ENCODE data around the gene MLKL. TPM values are rescaled to one million over a fixed set of nuclear protein-coding genes. Genes with fewer than 3 reads are reported as not detected.

MLKL gene
- total and polyA plus RNA-seq, 2 of the 13 experiments (the other 11 are each of a cell fraction or from before 2014, with no cell fraction given), result 6.4 to 10.7 TPM

DNA sequence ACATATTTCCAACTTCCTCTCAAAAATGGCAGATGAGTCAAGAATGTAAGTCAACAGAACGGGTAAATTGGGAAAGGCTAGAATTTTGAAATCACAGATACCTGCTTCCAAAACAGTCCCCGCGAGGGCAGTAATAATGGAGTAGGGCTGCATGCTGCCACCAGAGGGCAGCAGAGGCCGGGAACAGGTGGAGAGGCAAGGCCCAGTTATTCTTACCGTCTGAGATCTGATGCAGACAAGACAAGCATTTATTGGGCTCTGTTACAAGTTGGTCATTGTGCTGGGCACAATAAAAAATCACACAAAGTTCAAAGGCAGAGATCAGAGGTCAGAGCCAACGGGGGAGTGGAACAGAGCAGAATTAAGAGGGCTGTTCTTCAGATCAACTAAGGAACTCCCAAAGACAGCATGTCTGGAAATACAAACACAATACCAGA, 8.8 kb upstream of the MLKL start (continued):
- TF ChIP-seq MXD1 (CRISPR knock-in tag; IDR thresholded peaks at IDR 0.05), result no peak
- peak; percentile 90 for TF ChIP-seq RAD21 (CRISPR knock-in tag; IDR thresholded peaks at IDR 0.05)
- no peak for TF ChIP-seq HNRNPK (IDR thresholded peaks at IDR 0.05; ENCODE audit: low read depth, low read length, poor library complexity, severe bottlenecking)
- TF ChIP-seq, protein P1, sequence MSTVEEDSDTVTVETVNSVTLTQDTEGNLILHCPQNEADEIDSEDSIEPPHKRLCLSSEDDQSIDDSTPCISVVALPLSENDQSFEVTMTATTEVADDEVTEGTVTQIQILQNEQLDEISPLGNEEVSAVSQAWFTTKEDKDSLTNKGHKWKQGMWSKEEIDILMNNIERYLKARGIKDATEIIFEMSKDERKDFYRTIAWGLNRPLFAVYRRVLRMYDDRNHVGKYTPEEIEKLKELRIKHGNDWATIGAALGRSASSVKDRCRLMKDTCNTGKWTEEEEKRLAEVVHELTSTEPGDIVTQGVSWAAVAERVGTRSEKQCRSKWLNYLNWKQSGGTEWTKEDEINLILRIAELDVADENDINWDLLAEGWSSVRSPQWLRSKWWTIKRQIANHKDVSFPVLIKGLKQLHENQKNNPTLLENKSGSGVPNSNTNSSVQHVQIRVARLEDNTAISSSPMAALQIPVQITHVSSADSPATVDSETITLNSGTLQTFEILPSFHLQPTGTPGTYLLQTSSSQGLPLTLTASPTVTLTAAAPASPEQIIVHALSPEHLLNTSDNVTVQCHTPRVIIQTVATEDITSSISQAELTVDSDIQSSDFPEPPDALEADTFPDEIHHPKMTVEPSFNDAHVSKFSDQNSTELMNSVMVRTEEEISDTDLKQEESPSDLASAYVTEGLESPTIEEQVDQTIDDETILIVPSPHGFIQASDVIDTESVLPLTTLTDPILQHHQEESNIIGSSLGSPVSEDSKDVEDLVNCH (CRISPR knock-in tag; IDR thresholded peaks at IDR 0.05), result no peak
- no peak for TF ChIP-seq NCOA5 (CRISPR knock-in tag; IDR thresholded peaks at IDR 0.05)
- peak; percentile 66; the same call in 1 of the 2 replicates for TF ChIP-seq ZNF652 (CRISPR knock-in tag; IDR thresholded peaks at IDR 0.05; ENCODE audit: borderline replicate concordance, low read depth)
- TF ChIP-seq, protein P2, sequence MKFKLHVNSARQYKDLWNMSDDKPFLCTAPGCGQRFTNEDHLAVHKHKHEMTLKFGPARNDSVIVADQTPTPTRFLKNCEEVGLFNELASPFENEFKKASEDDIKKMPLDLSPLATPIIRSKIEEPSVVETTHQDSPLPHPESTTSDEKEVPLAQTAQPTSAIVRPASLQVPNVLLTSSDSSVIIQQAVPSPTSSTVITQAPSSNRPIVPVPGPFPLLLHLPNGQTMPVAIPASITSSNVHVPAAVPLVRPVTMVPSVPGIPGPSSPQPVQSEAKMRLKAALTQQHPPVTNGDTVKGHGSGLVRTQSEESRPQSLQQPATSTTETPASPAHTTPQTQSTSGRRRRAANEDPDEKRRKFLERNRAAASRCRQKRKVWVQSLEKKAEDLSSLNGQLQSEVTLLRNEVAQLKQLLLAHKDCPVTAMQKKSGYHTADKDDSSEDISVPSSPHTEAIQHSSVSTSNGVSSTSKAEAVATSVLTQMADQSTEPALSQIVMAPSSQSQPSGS (CRISPR knock-in tag; IDR thresholded peaks at IDR 0.05), result no peak
- no peak for TF ChIP-seq PREB (CRISPR knock-in tag; IDR thresholded peaks at IDR 0.05)
- TF ChIP-seq POLR2G (IDR thresholded peaks at IDR 0.05; ENCODE audit: low read depth, low read length), result no peak
- no peak for TF ChIP-seq FOXA3 (CRISPR knock-in tag; IDR thresholded peaks at IDR 0.05)
- TF ChIP-seq RAD51 (IDR thresholded peaks at IDR 0.05; ENCODE audit: borderline replicate concordance), result no peak
- TF ChIP-seq, protein P3, sequence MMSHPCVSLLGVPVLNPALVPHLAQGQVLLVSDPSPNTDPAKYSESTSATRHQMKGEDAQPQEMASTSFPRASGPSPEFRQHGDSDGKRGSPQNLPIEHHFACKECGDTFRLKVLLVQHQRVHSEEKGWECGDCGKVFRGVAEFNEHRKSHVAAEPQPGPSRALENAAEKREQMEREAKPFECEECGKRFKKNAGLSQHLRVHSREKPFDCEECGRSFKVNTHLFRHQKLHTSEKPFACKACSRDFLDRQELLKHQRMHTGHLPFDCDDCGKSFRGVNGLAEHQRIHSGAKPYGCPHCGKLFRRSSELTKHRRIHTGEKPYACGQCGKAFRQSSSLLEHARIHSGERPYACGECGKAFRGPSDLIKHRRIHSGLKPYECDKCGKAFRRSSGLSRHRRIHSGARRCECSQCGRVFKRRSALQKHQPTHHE (CRISPR knock-in tag; IDR thresholded peaks at IDR 0.05; ENCODE audit: borderline replicate concordance), result 0 out of 2 replicates have a peak, but pooled peaks have one; percentile 42
- TF ChIP-seq RFX1 (IDR thresholded peaks at IDR 0.05), result no peak
- TF ChIP-seq ZNF503 (CRISPR knock-in tag; IDR thresholded peaks at IDR 0.05), result 0 out of 2 replicates have a peak, but pooled peaks have one; percentile 26
- no peak for TF ChIP-seq PITX1 (CRISPR knock-in tag; IDR thresholded peaks at IDR 0.05)
- TF ChIP-seq ZNF800 (CRISPR knock-in tag; IDR thresholded peaks at IDR 0.05), result 0 out of 2 replicates have a peak, but pooled peaks have one; percentile 45
- no peak for TF ChIP-seq TBX3 (IDR thresholded peaks at IDR 0.05; ENCODE audit: borderline replicate concordance)
- no peak for TF ChIP-seq ZNF737 (CRISPR knock-in tag; IDR thresholded peaks at IDR 0.05; ENCODE audit: borderline replicate concordance)
- peak; percentile 29; the same call in 1 of the 2 replicates for TF ChIP-seq YEATS2 (CRISPR knock-in tag; IDR thresholded peaks at IDR 0.05; ENCODE audit: borderline replicate concordance)

Measured in HepG2 (cell line).